A549 (cell line): ENCODE results near the gene SGCA. TPM values are rescaled to one million over a fixed set of nuclear protein-coding genes. Genes with fewer than 3 reads are reported as not detected.

Experiments
- ATAC-seq, 2 experiments: fragments of 200-7000 bp in 1 of 2; fragments of >200 bp in 1 of 2; cut with Nextera tagmentation in 1 of 2; cut with Tn5 transposase in 1 of 2; 3 replicates each; pipeline versions ENCODE4 v1.8.0 to v1.9.1; 2018 to 2020; ENCODE audit warnings: mild to moderate bottlenecking in 1 of 2, moderate library complexity in 1 of 2
- CTCF ChIA-PET: fragments of 300-600 bp; sonication (Branson Sonifier 250); formaldehyde crosslinking; extraction: SDS; loops from one replicate; lab custom pipeline; 2021; ENCODE audit warnings: antibody characterized with exemption, inconsistent platforms; lab: Yijun Ruan, JAX
- POLR2A ChIA-PET: fragments of 350-600 bp; formaldehyde crosslinking; extraction: SDS; loops from one replicate; lab custom pipeline; 2021; ENCODE audit warnings: antibody characterized with exemption, inconsistent platforms; lab: Yijun Ruan, JAX
- DNase-seq, 2 experiments: peaks; one replicate each; pipeline versions ENCODE4 v3.0.0 to v3.0.0-alpha.2; 2011 to 2016; ENCODE audit warnings: low read depth in 1 of 2, low spot score in 1 of 2
- FAIRE-seq: peaks from 2 replicates; lab custom pipeline; 2011; peaks lifted over from hg19 to GRCh38; lab: Jason Lieb, UNC
- H3K27ac ChIP-seq, 2 experiments: fragments of >200 bp; sonication (Bioruptor Twin); formaldehyde crosslinking; 3 replicates each; pipeline ENCODE4 v1.5.1; 2016 to 2017
- H3K4me1 ChIP-seq: fragments of >200 bp; sonication (Bioruptor Twin); formaldehyde crosslinking; 3 replicates; pipeline ENCODE4 v1.6.1; 2016
- H3K4me2 ChIP-seq: fragments of >200 bp; sonication (Bioruptor Twin); formaldehyde crosslinking; 3 replicates; pipeline ENCODE4 v1.6.1; 2016
- H3K4me3 ChIP-seq: fragments of >200 bp; sonication (Bioruptor Twin); formaldehyde crosslinking; 3 replicates; pipeline ENCODE4 v1.5.1; 2016
- H3K9me3 ChIP-seq: fragments of >200 bp; sonication (Bioruptor Twin); formaldehyde crosslinking; 3 replicates; pipeline ENCODE4 v1.6.1; 2016
- CEBPB ChIP-seq, 2 experiments: fragments of >200 bp in 1 of 2; sonication (Bioruptor Twin) in 1 of 2; formaldehyde crosslinking in 1 of 2; IDR thresholded peaks; 2 replicates each; pipeline ENCODE4 v1.6.1; 2012 to 2016
- EP300 ChIP-seq, 2 experiments: fragments of >200 bp; sonication (Bioruptor Twin); formaldehyde crosslinking; IDR thresholded peaks; 2 replicates in 1 of 2; 3 replicates in 1 of 2; pipeline ENCODE4 v1.6.1; 2016 to 2017
- GATA3 ChIP-seq: IDR thresholded peaks from 2 replicates; pipeline ENCODE4 v1.6.1; 2012; ENCODE audit warnings: borderline replicate concordance
- HDAC2 ChIP-seq: fragments of 200-600 bp; sonication (generic); IDR thresholded peaks from 2 replicates; pipeline ENCODE4 v1.6.1; 2016
- HEYL ChIP-seq: fragments of 250-450 bp; sonication (Bioruptor Pico); IDR thresholded peaks from 2 replicates; pipeline ENCODE4 v1.8.0; 2021; ENCODE audit warnings: mild to moderate bottlenecking, moderate library complexity
- HOXB13 ChIP-seq: fragments of 250-450 bp; sonication (Bioruptor Pico); IDR thresholded peaks from 2 replicates; pipeline ENCODE4 v1.5.0; 2020; ENCODE audit warnings: low read depth, mild to moderate bottlenecking, moderate library complexity
- MAX ChIP-seq: IDR thresholded peaks from 2 replicates; pipeline ENCODE4 v1.6.1; 2012
- MAZ ChIP-seq: fragments of 150-350 bp; IDR thresholded peaks from 2 replicates; pipeline ENCODE4 v1.6.1; 2014; ENCODE audit warnings: antibody characterized with exemption, low read depth, low read length, borderline replicate concordance
- MYC ChIP-seq: IDR thresholded peaks from 2 replicates; pipeline ENCODE4 v1.6.1; 2012; ENCODE audit warnings: mild to moderate bottlenecking, inconsistent platforms, low read length, improper control_type of control experiment, borderline replicate concordance
- PBX3 ChIP-seq: IDR thresholded peaks from 2 replicates; pipeline ENCODE4 v1.6.1; 2012
- PHF8 ChIP-seq: fragments of 200-600 bp; sonication (generic); IDR thresholded peaks from 2 replicates; pipeline ENCODE4 v1.6.1; 2016; ENCODE audit warnings: low read depth, mild to moderate bottlenecking, antibody characterized with exemption, moderate library complexity, borderline replicate concordance
- POLR2AphosphoS2 ChIP-seq: conservative IDR thresholded peaks from 2 replicates; pipeline ENCODE4 v1.6.1; 2012; ENCODE audit warnings: low read length, improper control_type of control experiment, inconsistent platforms
- RAD21 ChIP-seq, 2 experiments: fragments of >200 bp in 1 of 2; sonication (Bioruptor Twin) in 1 of 2; formaldehyde crosslinking in 1 of 2; IDR thresholded peaks in 1 of 2; conservative IDR thresholded peaks in 1 of 2; 2 replicates in 1 of 2; 3 replicates in 1 of 2; pipeline ENCODE4 v1.6.1; 2012 to 2018; ENCODE audit warnings: inconsistent platforms in 1 of 2
- RFX5 ChIP-seq: fragments of 450-650 bp; IDR thresholded peaks from 2 replicates; pipeline ENCODE4 v1.7.1; 2014; ENCODE audit warnings: antibody characterized with exemption, mild to moderate bottlenecking, moderate library complexity
- RNF2 ChIP-seq: fragments of 200-600 bp; sonication (generic); IDR thresholded peaks from 2 replicates; pipeline ENCODE4 v1.6.1; 2016; ENCODE audit warnings: low read depth, mild to moderate bottlenecking, antibody characterized with exemption, moderate library complexity, borderline replicate concordance
- SREBF2 ChIP-seq: fragments of 450-650 bp; IDR thresholded peaks from 2 replicates; pipeline ENCODE4 v1.6.1; 2014; ENCODE audit warnings: mild to moderate bottlenecking, moderate library complexity
- TFCP2L1 ChIP-seq: fragments of 250-450 bp; sonication (Bioruptor Pico); IDR thresholded peaks from 2 replicates; pipeline ENCODE4 v1.5.0; 2021; ENCODE audit warnings: mild to moderate bottlenecking
- ZFP36 ChIP-seq: fragments of 450-650 bp; IDR thresholded peaks from 2 replicates; pipeline ENCODE4 v1.6.1; 2014; ENCODE audit warnings: borderline replicate concordance; ENCODE audit not compliant: partially characterized antibody
- WGBS: methylation state at CpG from one replicate; pipeline ENCODE4 v1.1.6; 2017; ENCODE audit errors: missing lambda C conversion rate; 5-methylcytosine and 5-hydroxymethylcytosine counted together
- polyA plus RNA-seq, 4 experiments: library from polyadenylated mRNA; depleted of rRNA in 3 of 4; stranded (reverse); fragments of >200 nt; fragmentation: RNase III in 1 of 4; extraction: RNeasy Plus Mini Kit Qiagen cat#74134 plus additional on column Dnase treatment in 1 of 4; gene quantifications; 2 replicates in 3 of 4; 3 replicates in 1 of 4; pipeline ENCODE4 v1.2.3, GENCODE V29; 2011 to 2017
- TF ChIP-seq, protein P1 (sequence below): fragments of >200 bp; sonication (Bioruptor Twin); formaldehyde crosslinking; IDR thresholded peaks from 3 replicates; pipeline ENCODE4 v1.5.1; 2016
- TF ChIP-seq, protein P2 (sequence below): fragments of >200 bp; sonication (Bioruptor Twin); formaldehyde crosslinking; IDR thresholded peaks from 3 replicates; pipeline ENCODE4 v1.6.1; 2016

SGCA gene
- polyA plus RNA-seq, 2 of the 4 experiments (the other 2 are of a cell fraction) = 0.44 to 3.4 TPM

GRCh38 chr17:50199211-50199802, 33.5 kb downstream of the SGCA start:
- no peak for DNase-seq
- TF ChIP-seq MAZ (no peak), PBX3 (no peak), GATA3 (no peak), CEBPB (IDR thresholded peaks at IDR 0.05) (no peak), SREBF2 (no peak), HOXB13 (no peak), ZFP36 (no peak), RNF2 (no peak), POLR2AphosphoS2 (no peak), HEYL (no peak), EP300 (IDR thresholded peaks at IDR 0.05) (no peak), HDAC2 (no peak), TFCP2L1 (CRISPR knock-in tag) (no peak), RAD21 (conservative IDR thresholded peaks at IDR 0.05 in 1 of 2, IDR thresholded peaks at IDR 0.05 in 1 of 2) (no peak), MYC (no peak), RFX5 (no peak)
- TF ChIP-seq, protein P1, sequence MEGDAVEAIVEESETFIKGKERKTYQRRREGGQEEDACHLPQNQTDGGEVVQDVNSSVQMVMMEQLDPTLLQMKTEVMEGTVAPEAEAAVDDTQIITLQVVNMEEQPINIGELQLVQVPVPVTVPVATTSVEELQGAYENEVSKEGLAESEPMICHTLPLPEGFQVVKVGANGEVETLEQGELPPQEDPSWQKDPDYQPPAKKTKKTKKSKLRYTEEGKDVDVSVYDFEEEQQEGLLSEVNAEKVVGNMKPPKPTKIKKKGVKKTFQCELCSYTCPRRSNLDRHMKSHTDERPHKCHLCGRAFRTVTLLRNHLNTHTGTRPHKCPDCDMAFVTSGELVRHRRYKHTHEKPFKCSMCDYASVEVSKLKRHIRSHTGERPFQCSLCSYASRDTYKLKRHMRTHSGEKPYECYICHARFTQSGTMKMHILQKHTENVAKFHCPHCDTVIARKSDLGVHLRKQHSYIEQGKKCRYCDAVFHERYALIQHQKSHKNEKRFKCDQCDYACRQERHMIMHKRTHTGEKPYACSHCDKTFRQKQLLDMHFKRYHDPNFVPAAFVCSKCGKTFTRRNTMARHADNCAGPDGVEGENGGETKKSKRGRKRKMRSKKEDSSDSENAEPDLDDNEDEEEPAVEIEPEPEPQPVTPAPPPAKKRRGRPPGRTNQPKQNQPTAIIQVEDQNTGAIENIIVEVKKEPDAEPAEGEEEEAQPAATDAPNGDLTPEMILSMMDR = no peak
- TF ChIP-seq, protein P2, sequence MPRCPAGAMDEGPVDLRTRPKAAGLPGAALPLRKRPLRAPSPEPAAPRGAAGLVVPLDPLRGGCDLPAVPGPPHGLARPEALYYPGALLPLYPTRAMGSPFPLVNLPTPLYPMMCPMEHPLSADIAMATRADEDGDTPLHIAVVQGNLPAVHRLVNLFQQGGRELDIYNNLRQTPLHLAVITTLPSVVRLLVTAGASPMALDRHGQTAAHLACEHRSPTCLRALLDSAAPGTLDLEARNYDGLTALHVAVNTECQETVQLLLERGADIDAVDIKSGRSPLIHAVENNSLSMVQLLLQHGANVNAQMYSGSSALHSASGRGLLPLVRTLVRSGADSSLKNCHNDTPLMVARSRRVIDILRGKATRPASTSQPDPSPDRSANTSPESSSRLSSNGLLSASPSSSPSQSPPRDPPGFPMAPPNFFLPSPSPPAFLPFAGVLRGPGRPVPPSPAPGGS = no peak
- POLR2A ChIA-PET = interaction anchor here (0.7 to 2.3 kb wide), 4 partner anchors 21 to 90 kb away, joined by 3 to 24 read pairs (median 8); partner anchors contain the start of gene TMEM92
- Histone ChIP-seq H3K4me2 (peak overlapping the region; percentile 88), H3K4me1 (peaks cover 44% of the 10 kb centered on the region), H3K4me3 (peak overlapping the region; percentile 47), H3K9me3 (no peaks in the 10 kb centered on the region), H3K27ac (peak overlapping the region; percentile 77 to 90; a peak in 5 of 6 replicates)
- CTCF ChIA-PET = interaction anchor here (1.0 to 31.5 kb wide), 30 partner anchors 8 to 434 kb away, joined by 3 to 1255 read pairs (median 12); partner anchors contain the start of genes RSAD1, SGCA, TMEM92 and XYLT2
- ATAC-seq = no peak
- FAIRE-seq = no peak
- 62% methylated on average over 27 of the region's 41 CpGs for WGBS

- peak overlapping the region; percentile 88 for H3K4me2 ChIP-seq
- no peaks in the 10 kb centered on the region for H3K9me3 ChIP-seq
- FAIRE-seq (no peak), ATAC-seq (peak; percentile 80 to 90), DNase-seq (peak; percentile 91 to 96)
- TF ChIP-seq GATA3 (no peak), PHF8 (no peak), MAX (peak; percentile 51)
- H3K4me3 ChIP-seq = peak overlapping the region; percentile 47
- H3K4me1 ChIP-seq = peaks cover 44% of the 10 kb centered on the region
- 4% methylated on average over 29 of the region's 36 CpGs for WGBS
- POLR2A ChIA-PET = interaction anchor here (0.7 to 2.3 kb wide), 11 partner anchors 22 to 279 kb away, joined by 3 to 24 read pairs (median 4); partner anchors contain the start of genes LRRC59 and TMEM92
- CTCF ChIA-PET = interaction anchor here (0.6 to 31.5 kb wide), 56 partner anchors 9 to 643 kb away, joined by 3 to 1255 read pairs (median 5); partner anchors contain the start of genes LRRC59, RSAD1, SGCA and TMEM92
- H3K27ac ChIP-seq = peak overlapping the region; percentile 77 to 90
Observed at GRCh38 chr17:50199803-50200456, 34.1 kb downstream of the SGCA start.
